Measurements from ENCODE around the gene ATP6V0C.

- no peak for TF ChIP-seq CTCF (IDR thresholded peaks at IDR 0.05; ENCODE audit: poor library complexity, severe bottlenecking)
- TF ChIP-seq EZH2 (IDR thresholded peaks at IDR 0.05; ENCODE audit: borderline replicate concordance, insufficient read depth, low read length, poor library complexity, severe bottlenecking), result no peak
- peak; percentile 8 for TF ChIP-seq REST (IDR thresholded peaks at IDR 0.05; ENCODE audit: borderline replicate concordance)
- no peak for TF ChIP-seq RAD21 (conservative IDR thresholded peaks at IDR 0.05)
- TF ChIP-seq POLR2AphosphoS5 (IDR thresholded peaks at IDR 0.05), result no peak
- no peak for TF ChIP-seq EP300 (conservative IDR thresholded peaks at IDR 0.05; ENCODE audit: poor library complexity, severe bottlenecking)
- no peak for TF ChIP-seq MXI1 (conservative IDR thresholded peaks at IDR 0.05; ENCODE audit: poor library complexity, severe bottlenecking)
- TF ChIP-seq TAF1 (IDR thresholded peaks at IDR 0.05; ENCODE audit: low read depth), result no peak
- no peak for TF ChIP-seq SMC3 (conservative IDR thresholded peaks at IDR 0.05; ENCODE audit: poor library complexity)
Measured at GRCh38 chr16:2475413-2476344, 38.1 kb upstream of the ATP6V0C start.

Data from neural cell (in vitro differentiated cells).